GM18505 (cell line): ENCODE results near the gene ERGIC2.
"Not testable (repeated sequence)": the region's sequence is repeated elsewhere in the genome, so short reads cannot be mapped to it uniquely, and the experiment has no call there.

ENCODE experiments used
- ATAC-seq: cut with Tn5 transposase; IDR thresholded peaks from one replicate; pipeline ENCODE4 v1.9.1; 2021; ENCODE audit not compliant: unreplicated experiment
- POLR2A ChIP-seq: IDR thresholded peaks from 4 replicates; pipeline ENCODE4 v1.6.1; 2011; ENCODE audit warnings: borderline replicate concordance; ENCODE audit not compliant: insufficient read depth, insufficient read length; ENCODE audit errors: extremely low read depth

Gene ERGIC2

DNA sequence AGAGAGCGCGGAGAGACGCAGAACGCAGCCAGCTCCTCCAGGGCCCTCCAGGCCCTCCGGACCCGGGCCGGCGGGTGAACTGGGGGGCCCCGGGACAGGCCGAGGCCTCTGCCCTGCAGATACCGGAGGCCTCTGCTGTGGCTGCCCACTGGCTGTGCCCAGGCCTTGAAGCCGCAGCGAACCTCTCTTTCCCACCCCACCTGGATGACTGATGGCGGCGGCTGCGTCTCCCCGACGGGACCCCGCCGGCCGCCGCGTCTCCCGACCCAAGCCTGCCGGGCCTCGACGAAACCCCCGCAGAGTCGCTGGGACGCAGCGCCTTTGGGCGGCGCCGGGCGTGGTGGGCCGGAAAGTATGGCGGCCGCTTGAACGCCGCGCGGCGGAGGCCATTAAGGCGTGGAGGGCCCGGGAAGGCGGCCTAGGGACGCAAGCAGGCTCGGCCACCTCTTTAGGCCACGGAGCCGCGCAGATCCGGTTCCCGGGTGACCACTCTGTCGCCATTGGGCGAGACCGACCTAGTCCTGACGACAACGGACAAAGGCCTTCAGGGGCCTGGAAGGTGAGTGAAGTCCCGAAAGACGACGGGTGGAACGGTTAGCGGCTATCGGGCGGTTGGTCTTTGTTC, 8.4 kb upstream of the ERGIC2 start:
- TF ChIP-seq POLR2A = no peak
- no peak for ATAC-seq

GRCh38 chr12:29386084-29386680, 5.2 kb upstream of the ERGIC2 start:
- not testable (repeated sequence) for ATAC-seq

GRCh38 chr12:29385194-29385593, 4.2 kb upstream of the ERGIC2 start:
- not testable (repeated sequence) for ATAC-seq

DNA sequence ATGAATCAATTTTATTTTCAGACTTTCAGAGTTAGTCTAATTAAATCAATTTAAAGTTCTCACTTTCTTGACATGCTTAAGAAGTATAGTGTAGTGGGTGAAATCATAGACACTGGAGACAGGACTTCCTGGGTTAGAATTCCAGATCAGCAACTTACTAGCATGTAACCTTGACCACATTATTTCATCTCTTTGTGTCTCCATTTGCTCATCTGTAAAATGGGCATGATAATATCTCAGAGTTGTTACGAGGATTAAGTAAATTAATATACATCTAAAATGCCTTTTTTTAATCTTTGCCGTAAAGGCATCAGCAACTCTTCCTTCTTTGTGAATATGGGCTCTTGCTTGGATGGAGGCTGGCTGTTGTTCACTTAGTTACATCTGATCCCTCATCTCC, 1.3 kb upstream of the ERGIC2 start:
- no peak for TF ChIP-seq POLR2A
- ATAC-seq = no peak

- no peak for TF ChIP-seq POLR2A
- no peak for ATAC-seq
These were observed 4.9 kb downstream of the ERGIC2 start for GRCh38 chr12:29376118-29376517.

DNA sequence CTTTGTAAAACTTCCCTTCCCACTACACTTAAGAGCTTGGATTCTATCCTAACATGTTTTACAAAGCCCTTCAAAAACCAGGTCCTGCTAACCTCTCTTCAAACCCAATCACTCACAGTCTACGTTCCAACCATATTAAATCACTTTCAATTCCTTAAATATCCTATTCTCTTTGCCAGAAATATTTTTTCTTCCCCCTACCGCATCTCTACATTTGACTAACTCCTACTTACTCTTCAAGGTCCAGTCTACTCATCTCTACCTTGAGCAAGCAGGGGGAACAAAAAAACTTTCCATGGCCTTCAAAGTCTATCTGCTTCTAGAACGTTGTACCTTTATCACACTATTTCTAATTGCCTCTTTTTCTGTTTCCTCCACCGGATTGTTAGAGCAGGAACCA, 6.1 kb downstream of the ERGIC2 start:
- no peak for TF ChIP-seq POLR2A
- ATAC-seq = no peak

DNA sequence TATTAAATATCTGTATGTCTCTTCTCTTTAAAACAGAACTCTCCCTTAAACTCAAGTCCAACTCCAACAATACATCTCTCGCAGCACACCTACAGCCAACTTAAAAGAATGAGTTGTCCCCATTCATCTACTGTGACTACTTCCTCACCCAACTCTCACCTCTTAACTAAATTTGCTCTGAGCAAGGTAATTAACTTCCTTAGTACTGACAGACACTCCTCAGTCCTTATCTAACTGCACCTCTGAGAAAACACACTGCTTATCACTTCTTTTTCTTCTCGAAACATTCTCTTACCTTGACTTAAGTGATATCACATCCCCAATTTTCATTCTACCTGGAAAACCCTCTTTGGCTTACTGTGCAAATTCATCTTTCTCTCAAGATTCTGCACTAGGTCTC, 7.0 kb downstream of the ERGIC2 start:
- ATAC-seq = no peak
- TF ChIP-seq POLR2A = no peak

GRCh38 chr12:29365091-29365490, 15.9 kb downstream of the ERGIC2 start:
- TF ChIP-seq POLR2A = no peak
- ATAC-seq = no peak

DNA sequence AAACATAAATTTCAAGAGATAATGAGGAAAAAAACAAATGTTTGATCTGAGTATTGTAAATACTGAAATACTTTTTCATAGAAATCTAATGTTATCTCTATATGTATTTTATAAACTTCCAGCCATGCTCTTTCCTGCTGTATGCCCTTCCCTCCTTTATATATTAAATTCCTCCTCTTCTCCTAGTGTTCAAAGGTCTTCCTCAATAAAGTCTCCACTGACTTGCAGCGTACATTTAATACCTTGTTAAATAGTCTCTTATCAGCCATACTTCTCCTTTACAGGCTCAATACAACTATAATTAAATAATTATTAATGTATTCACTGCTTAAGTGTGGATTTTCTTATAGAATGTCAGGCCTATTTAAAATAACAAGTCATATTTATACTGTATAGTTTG, 26.0 kb downstream of the ERGIC2 start:
- TF ChIP-seq POLR2A = no peak
- no peak for ATAC-seq

- no peak for ATAC-seq
- TF ChIP-seq POLR2A = no peak
These were observed 30.9 kb downstream of the ERGIC2 start for GRCh38 chr12:29350080-29350479.

- no peak for ATAC-seq
- no peak for TF ChIP-seq POLR2A
These were observed 34.1 kb downstream of the ERGIC2 start for GRCh38 chr12:29346769-29347421.

GRCh38 chr12:29343022-29343799, 37.8 kb downstream of the ERGIC2 start:
- no peak for ATAC-seq
- no peak for TF ChIP-seq POLR2A

DNA sequence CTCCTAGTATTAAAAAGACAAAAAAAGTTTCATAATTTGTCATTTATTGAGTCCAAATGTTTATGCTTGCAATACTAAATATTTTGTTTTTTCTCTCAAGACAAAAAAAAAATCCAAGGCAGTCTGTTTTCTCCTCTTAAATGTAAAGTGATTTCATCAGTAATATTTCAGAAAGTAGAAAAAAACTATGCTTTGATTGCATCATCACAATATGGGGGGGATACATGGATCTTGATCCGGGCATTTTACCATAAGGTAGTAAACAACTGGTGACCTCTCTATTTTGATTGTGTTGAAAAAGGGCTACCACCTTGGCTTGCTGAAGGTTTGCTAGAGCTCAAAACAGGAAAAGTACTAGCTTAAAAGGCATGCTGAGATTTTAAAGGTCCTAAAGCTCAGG, 43.6 kb downstream of the ERGIC2 start:
- no peak for ATAC-seq
- TF ChIP-seq POLR2A = no peak

GRCh38 chr12:29334937-29335336, 46.0 kb downstream of the ERGIC2 start:
- no peak for TF ChIP-seq POLR2A
- ATAC-seq = no peak

DNA sequence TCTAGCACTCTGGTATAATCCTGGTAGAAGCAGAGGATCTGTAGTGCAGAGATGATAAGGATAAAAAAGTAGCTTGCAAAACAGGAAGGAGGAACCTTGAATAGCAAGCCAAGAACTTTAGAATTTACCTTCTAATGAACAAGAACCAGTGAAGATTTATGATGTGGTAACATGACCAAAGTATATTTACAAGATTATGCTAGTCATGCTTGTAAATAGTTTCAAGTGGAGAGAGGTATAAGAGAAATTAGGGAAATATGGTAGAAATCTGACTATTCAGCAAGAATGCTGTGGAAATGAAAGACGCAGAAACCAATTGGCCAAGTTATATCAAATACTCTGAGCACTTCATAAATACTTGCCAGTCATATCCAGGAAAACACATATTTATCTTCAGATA, 47.8 kb downstream of the ERGIC2 start:
- no peak for TF ChIP-seq POLR2A
- no peak for ATAC-seq

DNA sequence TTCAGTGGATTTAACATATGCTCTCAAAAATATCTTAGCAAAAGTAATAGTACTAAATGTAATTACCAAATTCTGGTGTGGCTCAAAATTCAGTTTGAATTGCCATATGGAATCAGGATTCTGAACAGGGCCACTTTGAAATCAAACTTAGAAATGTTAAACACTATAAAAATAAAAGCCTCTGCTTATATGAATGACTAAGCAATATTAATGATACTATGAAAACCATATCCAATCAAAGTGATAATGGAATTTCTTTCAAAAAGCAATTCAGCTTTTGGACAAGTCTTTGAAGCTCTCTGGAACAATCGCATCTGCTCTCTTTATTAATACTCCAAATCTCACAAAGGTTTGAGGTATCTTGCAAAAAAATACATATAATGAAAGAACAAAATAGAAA, 51.6 kb downstream of the ERGIC2 start:
- no peak for ATAC-seq
- TF ChIP-seq POLR2A = no peak
